HG02943 (cell line): ENCODE results near the gene MVB12B.
"Not testable (repeated sequence)": the region's sequence is repeated elsewhere in the genome, so short reads cannot be mapped to it uniquely, and the experiment has no call there.

Experiments
- ATAC-seq: cut with Tn5 transposase; IDR thresholded peaks from one replicate; pipeline ENCODE4 v1.9.1; 2021; ENCODE audit warnings: mild to moderate bottlenecking, low read depth, moderate library complexity; ENCODE audit not compliant: unreplicated experiment

Gene MVB12B

GRCh38 chr9:126461608-126462007, 135.0 kb downstream of the MVB12B start:
- ATAC-seq = no peak

GRCh38 chr9:126462617-126463016, 136.0 kb downstream of the MVB12B start:
- ATAC-seq = no peak

- no peak for ATAC-seq
Measured at GRCh38 chr9:126463426-126463825, 136.8 kb downstream of the MVB12B start.

GRCh38 chr9:126464694-126465441, 138.2 kb downstream of the MVB12B start:
- no peak for ATAC-seq

- ATAC-seq = no peak
Measured at GRCh38 chr9:126465977-126466376, 139.3 kb downstream of the MVB12B start.

DNA sequence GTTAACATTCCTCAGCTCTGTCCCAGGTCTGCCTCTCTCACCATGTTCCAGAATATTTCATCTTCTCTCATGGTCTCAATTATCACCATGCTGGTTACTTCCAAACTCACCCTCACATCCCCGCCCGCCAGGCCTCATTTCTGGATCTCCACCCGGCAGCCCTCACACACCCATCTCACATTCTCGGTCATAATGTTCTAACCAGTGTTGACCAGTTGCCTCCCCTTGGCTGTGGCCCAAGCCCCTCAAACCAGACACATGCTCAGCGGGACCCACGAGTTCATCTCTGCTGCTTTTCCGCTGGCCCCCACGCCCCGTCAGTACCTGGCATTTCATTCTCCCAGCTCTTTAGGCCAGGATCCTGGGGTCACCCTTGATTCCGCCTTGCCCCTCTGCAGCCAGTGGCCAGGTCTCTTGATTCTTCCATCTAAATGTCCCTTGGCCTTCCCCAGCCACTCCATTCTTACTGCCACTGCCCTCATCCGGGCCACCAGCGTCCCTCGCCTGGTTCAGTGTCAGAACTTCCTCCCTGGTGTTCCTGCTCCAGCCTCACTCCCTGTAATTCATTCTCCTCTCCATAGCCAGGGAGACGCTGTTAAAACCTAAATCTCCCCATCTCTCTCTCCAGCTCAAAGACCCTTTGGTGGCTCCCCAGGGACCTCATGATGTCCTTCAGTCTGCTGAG, 141.7 kb downstream of the MVB12B start:
- no peak for ATAC-seq

DNA sequence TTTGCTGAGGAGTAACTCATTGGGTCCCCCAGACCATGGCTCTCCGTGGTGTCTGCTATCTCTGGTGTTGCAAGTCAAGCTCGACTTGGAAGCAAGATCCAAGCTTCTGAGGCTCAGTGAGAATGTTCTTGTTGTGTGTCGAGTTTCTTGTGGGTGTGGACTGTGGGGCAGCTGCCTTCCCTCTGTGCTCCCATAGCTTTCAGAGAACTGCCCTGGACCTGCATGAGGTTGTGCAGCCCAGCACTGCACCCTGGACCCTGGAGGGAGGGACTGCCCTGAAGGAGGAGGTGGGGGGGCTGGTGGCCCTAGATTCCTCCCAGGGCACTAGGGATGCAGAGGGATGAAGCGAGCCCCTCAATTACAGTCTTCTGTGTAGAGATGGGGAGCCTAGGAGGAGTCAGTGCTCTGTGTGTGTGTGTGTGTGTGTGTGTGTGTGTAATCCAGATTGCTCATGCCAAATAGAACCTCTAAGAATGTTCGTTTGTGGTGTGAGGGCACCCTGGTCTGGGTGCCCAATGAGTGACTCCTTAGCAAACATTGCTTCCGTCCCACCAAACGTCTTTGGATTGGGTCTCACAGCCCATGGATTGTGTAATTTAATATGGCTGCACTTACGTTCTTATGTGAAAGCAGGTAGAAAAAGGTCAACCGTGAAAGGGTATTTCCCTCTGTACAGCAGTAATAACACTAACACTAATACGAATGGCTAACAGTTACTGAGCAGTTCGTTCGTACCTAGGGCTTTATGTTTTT, 143.8 kb downstream of the MVB12B start:
- no peak for ATAC-seq

GRCh38 chr9:126471084-126471624, 144.5 kb downstream of the MVB12B start:
- ATAC-seq = peak; percentile 75

- ATAC-seq = no peak
Measured at GRCh38 chr9:126472198-126472947, 145.7 kb downstream of the MVB12B start.

DNA sequence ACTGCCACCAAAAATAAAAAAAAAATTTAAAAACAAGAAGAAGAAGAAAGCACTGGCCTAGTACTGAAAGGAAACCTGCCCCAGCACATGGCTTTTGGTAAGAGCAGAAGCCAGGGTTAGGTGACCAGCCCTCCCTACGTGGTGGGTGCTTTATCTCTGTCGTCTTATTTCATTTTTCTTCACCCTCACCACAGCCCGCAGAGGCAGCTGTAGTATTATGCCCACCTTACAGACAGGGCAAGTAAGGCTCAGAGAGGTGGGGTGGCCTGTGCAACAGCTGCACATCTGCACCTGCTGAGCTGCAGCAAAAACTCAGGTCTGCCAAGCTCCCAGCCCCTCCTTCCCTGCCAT, 146.3 kb downstream of the MVB12B start:
- ATAC-seq = no peak

GRCh38 chr9:126474206-126474765, 147.7 kb downstream of the MVB12B start:
- no peak for ATAC-seq

GRCh38 chr9:126474786-126475485, 148.3 kb downstream of the MVB12B start:
- ATAC-seq = no peak

GRCh38 chr9:126475933-126476555, 149.4 kb downstream of the MVB12B start:
- no peak for ATAC-seq

- ATAC-seq = not testable (repeated sequence)
Measured at GRCh38 chr9:126477432-126477831, 150.8 kb downstream of the MVB12B start.

GRCh38 chr9:126478216-126478981, 151.8 kb downstream of the MVB12B start:
- no peak for ATAC-seq

- ATAC-seq = no peak
Measured at GRCh38 chr9:126479515-126479914, 152.9 kb downstream of the MVB12B start.

DNA sequence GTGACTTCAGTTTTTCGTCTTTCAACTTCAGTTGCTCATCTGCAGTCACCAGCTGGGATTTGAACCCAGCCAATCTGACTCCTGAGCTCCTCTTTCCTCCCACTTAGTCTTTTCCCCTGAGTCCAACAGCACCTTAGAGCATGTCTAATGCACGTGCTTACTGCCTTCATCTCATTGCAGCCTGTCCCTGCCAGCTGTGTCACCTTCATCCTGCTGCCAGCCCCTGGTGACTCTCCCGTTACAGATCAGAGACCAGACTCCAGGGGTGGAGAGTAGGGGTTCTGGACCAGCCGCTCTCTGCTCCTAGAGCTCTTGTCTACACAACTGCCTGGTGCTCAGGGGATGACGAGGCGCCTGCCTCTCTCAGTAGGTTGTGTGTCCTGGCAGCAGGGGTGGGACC, 154.2 kb downstream of the MVB12B start:
- ATAC-seq = no peak

DNA sequence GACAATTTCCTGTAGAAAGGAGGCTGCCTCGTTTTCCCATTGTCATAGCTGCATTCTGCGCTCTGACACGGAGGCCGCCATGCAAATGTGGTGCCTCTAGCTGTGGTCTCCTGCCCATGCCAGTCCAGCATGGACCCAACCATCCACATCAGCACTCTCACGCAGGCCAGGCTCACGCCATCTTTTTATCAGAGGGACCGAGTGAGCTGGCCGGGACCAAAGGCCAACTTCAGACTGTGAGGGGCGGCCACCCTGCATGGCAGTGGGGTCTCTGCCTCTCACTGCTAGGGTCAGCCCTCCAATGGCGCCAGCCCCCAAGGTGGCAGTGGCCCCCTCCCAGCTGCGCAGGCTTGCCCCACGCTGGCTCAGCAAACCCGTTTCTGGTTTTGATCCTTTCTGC, 155.2 kb downstream of the MVB12B start:
- ATAC-seq = no peak
